Prostate gland (tissue), 2 donors: ENCODE measurements around the gene ATG2A. TPM values are rescaled to one million over a fixed set of nuclear protein-coding genes. Genes with fewer than 3 reads are reported as not detected.

ENCODE experiments used
- DNase-seq: peaks from one replicate; pipeline ENCODE4 v3.0.0-alpha.2; 2019; ENCODE audit warnings: low spot score
- H3K27ac ChIP-seq, 2 donors: fragments of 200-600 bp; sonication (generic); 2 replicates each; pipeline ENCODE4 v1.5.1; 2017 to 2019
- H3K27me3 ChIP-seq: fragments of 200-600 bp; sonication (generic); replicated peaks from 2 replicates; pipeline ENCODE4 v1.5.1; 2019; ENCODE audit not compliant: insufficient read depth
- H3K36me3 ChIP-seq, 2 donors: fragments of 200-600 bp; sonication (generic); 1 replicate in 1 of 2; 2 replicates in 1 of 2; pipeline versions ENCODE4 v1.5.1 to v1.8.1; 2017 to 2019
- H3K4me1 ChIP-seq: fragments of 200-600 bp; sonication (generic); replicated peaks from 2 replicates; pipeline ENCODE4 v1.5.1; 2019
- H3K4me3 ChIP-seq, 2 donors: fragments of 200-600 bp; sonication (generic); 2 replicates each; pipeline ENCODE4 v1.5.1; 2017 to 2019
- H3K9me3 ChIP-seq: fragments of 200-600 bp; sonication (generic); 2 replicates; pipeline ENCODE4 v1.5.1; 2017
- CTCF ChIP-seq, 4 experiments: fragments of 200-600 bp in 2 of 4; fragments of 450-650 bp in 2 of 4; sonication (generic) in 2 of 4; IDR thresholded peaks; 1 replicate in 3 of 4; 2 replicates in 1 of 4; pipeline ENCODE4 v1.5.1; 2016 to 2019; ENCODE audit warnings: antibody characterized with exemption in 4 of 4, mild to moderate bottlenecking in 2 of 4, moderate library complexity in 2 of 4
- POLR2A ChIP-seq: fragments of 450-650 bp; IDR thresholded peaks from one replicate; pipeline ENCODE4 v1.6.1; 2016; ENCODE audit warnings: antibody characterized with exemption, mild to moderate bottlenecking
- POLR2AphosphoS5 ChIP-seq: sonication (generic); formaldehyde crosslinking; IDR thresholded peaks from one replicate; pipeline ENCODE4 v1.6.1; 2017; ENCODE audit warnings: antibody characterized with exemption
- WGBS: methylation state at CpG from one replicate; pipeline ENCODE4 v1.1.5; 2018; 5-methylcytosine and 5-hydroxymethylcytosine counted together
- intact Hi-C: fragments of 100-400 bp; cut with DNase I; formaldehyde crosslinking; loops from one replicate; pipeline ENCODE4 v1.14.2; 2022
- total RNA-seq, 2 donors: library from RNA; depleted of rRNA; stranded (reverse); fragments of >200 nt; gene quantifications; one replicate each; pipeline ENCODE4 v1.1.0, GENCODE V29; 2016

ATG2A gene
- total RNA-seq, 2 donors from 2014 or later, result 38.4 to 66.1 TPM

- intact Hi-C loops, result no loop called here
- DNase-seq, result no peak
- H3K36me3 ChIP-seq, result no peaks in the 10 kb centered on the region
- WGBS, result 79% methylated on average over 11 of the region's 11 CpGs
- H3K9me3 ChIP-seq, result no peaks in the 10 kb centered on the region
- H3K27me3 ChIP-seq, result no peaks in the 10 kb centered on the region
- no peak for TF ChIP-seq CTCF (IDR thresholded peaks at IDR 0.05)
- no peak for TF ChIP-seq POLR2A
- no peak for TF ChIP-seq POLR2AphosphoS5
- H3K4me3 ChIP-seq, result no peak overlapping the region
- H3K27ac ChIP-seq, result no peak overlapping the region
- H3K4me1 ChIP-seq, result no peaks in the 10 kb centered on the region
Observed at GRCh38 chr11:64892411-64892831, 24.6 kb downstream of the ATG2A start.

- 81% methylated on average over 5 of the region's 5 CpGs for WGBS
- no peaks in the 10 kb centered on the region for H3K36me3 ChIP-seq
- no peak overlapping the region for H3K27ac ChIP-seq
Observed at GRCh38 chr11:64891880-64892279, 25.1 kb downstream of the ATG2A start.

GRCh38 chr11:64891215-64891848, 25.7 kb downstream of the ATG2A start:
- Histone ChIP-seq H3K27me3 (no peaks in the 10 kb centered on the region), H3K36me3 (no peaks in the 10 kb centered on the region), H3K4me3 (no peak overlapping the region), H3K9me3 (no peaks in the 10 kb centered on the region), H3K4me1 (no peaks in the 10 kb centered on the region), H3K27ac (no peak overlapping the region)
- intact Hi-C loops, result no loop called here
- no peak for DNase-seq
- 81% methylated on average over 25 of the region's 25 CpGs for WGBS
- TF ChIP-seq POLR2AphosphoS5, result no peak
- TF ChIP-seq CTCF (IDR thresholded peaks at IDR 0.05), result no peak
- TF ChIP-seq POLR2A, result no peak

More at GRCh38 chr11:64891880-64892279, 25.1 kb downstream of the ATG2A start:
- intact Hi-C loops, result no loop called here
- Histone ChIP-seq H3K9me3 (no peaks in the 10 kb centered on the region), H3K4me1 (no peaks in the 10 kb centered on the region), H3K4me3 (no peak overlapping the region), H3K27me3 (no peaks in the 10 kb centered on the region)
- no peak for DNase-seq
- no peak for TF ChIP-seq CTCF (IDR thresholded peaks at IDR 0.05)
- no peak for TF ChIP-seq POLR2AphosphoS5
- TF ChIP-seq POLR2A, result no peak

- Histone ChIP-seq H3K27ac (no peak overlapping the region), H3K4me3 (no peak overlapping the region), H3K36me3 (no peaks in the 10 kb centered on the region), H3K4me1 (no peaks in the 10 kb centered on the region), H3K27me3 (no peaks in the 10 kb centered on the region), H3K9me3 (no peaks in the 10 kb centered on the region)
- 88% methylated on average over 7 of the region's 7 CpGs for WGBS
- TF ChIP-seq CTCF (IDR thresholded peaks at IDR 0.05), result no peak
- intact Hi-C loops, result no loop called here
- DNase-seq, result no peak
Observed at GRCh38 chr11:64890522-64890939, 26.5 kb downstream of the ATG2A start.

GRCh38 chr11:64888729-64889511, 28.1 kb downstream of the ATG2A start:
- 76% methylated on average over 8 of the region's 9 CpGs for WGBS
- no peaks in the 10 kb centered on the region for H3K4me1 ChIP-seq
- intact Hi-C loops, result no loop called here
- H3K27ac ChIP-seq, result no peak overlapping the region
- no peak overlapping the region for H3K4me3 ChIP-seq
- no peaks in the 10 kb centered on the region for H3K36me3 ChIP-seq
- H3K9me3 ChIP-seq, result no peaks in the 10 kb centered on the region
- no peaks in the 10 kb centered on the region for H3K27me3 ChIP-seq
- TF ChIP-seq POLR2A, result no peak
- TF ChIP-seq POLR2AphosphoS5, result no peak
- TF ChIP-seq CTCF (IDR thresholded peaks at IDR 0.05), result no peak
- no peak for DNase-seq
